Endodermal cell (in vitro differentiated cells): Measurements from ENCODE around the gene SLC15A3. TPM values are rescaled to one million over a fixed set of nuclear protein-coding genes. Genes with fewer than 3 reads are reported as not detected.

Source experiments
- DNase-seq: peaks from one replicate; pipeline ENCODE4 v3.0.0-alpha.2; 2017
- H3K27ac ChIP-seq: 2 replicates; pipeline ENCODE4 v1.5.1; 2013; ENCODE audit warnings: mild to moderate bottlenecking, low read depth, low read length, moderate library complexity
- H3K27me3 ChIP-seq: 2 replicates; pipeline ENCODE4 v1.6.1; 2013; ENCODE audit warnings: mild to moderate bottlenecking, low read length, moderate library complexity; ENCODE audit not compliant: insufficient read depth, control insufficient read depth, poor library complexity, severe bottlenecking
- H3K36me3 ChIP-seq: 2 replicates; pipeline ENCODE4 v1.7.0; 2013; ENCODE audit warnings: mild to moderate bottlenecking, low read length, moderate library complexity; ENCODE audit not compliant: control insufficient read depth, insufficient read depth
- H3K4me1 ChIP-seq: one replicate; pipeline ENCODE4 v1.7.0; 2013; ENCODE audit warnings: low read length; ENCODE audit not compliant: control insufficient read depth, insufficient read depth
- H3K4me3 ChIP-seq: 2 replicates; pipeline ENCODE4 v1.5.1; 2013; ENCODE audit warnings: mild to moderate bottlenecking, low read length, moderate library complexity
- H3K9ac ChIP-seq: 2 replicates; pipeline ENCODE4 v1.6.1; 2013; ENCODE audit warnings: mild to moderate bottlenecking, low read length, moderate library complexity; ENCODE audit not compliant: poor library complexity, severe bottlenecking; ENCODE audit errors: extremely low read depth
- H3K9me3 ChIP-seq: 2 replicates; pipeline ENCODE4 v1.6.1; 2013; ENCODE audit warnings: mild to moderate bottlenecking, low read length, moderate library complexity; ENCODE audit not compliant: control insufficient read depth
- H3K27ac Mint-ChIP-seq: 2 replicates; pipeline ENCODE4 v1.8.0; 2020; ENCODE audit warnings: mixed read lengths
- H3K27me3 Mint-ChIP-seq: 2 replicates; pipeline ENCODE4 v1.8.0; 2021; ENCODE audit warnings: mild to moderate bottlenecking, mixed read lengths; ENCODE audit not compliant: insufficient read depth
- H3K36me3 Mint-ChIP-seq: 2 replicates; pipeline ENCODE4 v1.8.0; 2020; ENCODE audit warnings: low read depth, mixed read lengths
- H3K4me1 Mint-ChIP-seq: 2 replicates; pipeline ENCODE4 v1.8.0; 2020; ENCODE audit warnings: mixed read lengths
- H3K4me3 Mint-ChIP-seq: 2 replicates; pipeline ENCODE4 v1.8.0; 2020; ENCODE audit warnings: mild to moderate bottlenecking, moderate library complexity, mixed read lengths
- H3K9me3 Mint-ChIP-seq: 2 replicates; pipeline ENCODE4 v1.8.0; 2020; ENCODE audit warnings: mild to moderate bottlenecking, mixed read lengths
- CTCF ChIP-seq: fragments of 200-600 bp; sonication (generic); conservative IDR thresholded peaks from 2 replicates; pipeline ENCODE4 v1.5.0; 2021; ENCODE audit warnings: antibody characterized with exemption, mild to moderate bottlenecking
- WGBS, 2 experiments: methylation state at CpG; one replicate each; pipeline versions ENCODE4 v1.1.5 to v1.1.7; 2013; ENCODE audit warnings: missing lambda C conversion rate in 2 of 2, mixed read lengths in 1 of 2; ENCODE audit not compliant: insufficient coverage in 1 of 2, insufficient read length in 1 of 2; 5-methylcytosine and 5-hydroxymethylcytosine counted together
- total RNA-seq, 2 donors: library from RNA; stranded (reverse); fragmentation: NEBNext Ultra II Directional in 1 of 2; extraction: Animal tissue kit (Norgen Biotek cat#: 25700) in 1 of 2; gene quantifications; 2 replicates in 1 of 2; 3 replicates in 1 of 2; pipeline ENCODE4 v1.2.1, GENCODE V29; 2021

Gene SLC15A3
- total RNA-seq, 2 donors from 2014 or later = 1.4 to 1.6 TPM

GRCh38 chr11:60995798-60996197 is 43.8 kb upstream of the SLC15A3 start:
- Histone ChIP-seq H3K4me3 (no peak overlapping the region), H3K9ac (no peak overlapping the region), H3K4me1 (no peaks in the 10 kb centered on the region), H3K9me3 (no peaks in the 10 kb centered on the region), H3K27ac (no peak overlapping the region), H3K27me3 (peaks cover 14% of the 10 kb centered on the region), H3K36me3 (no peaks in the 10 kb centered on the region)
- Mint-ChIP-seq H3K27me3 (peaks cover 32% of the 10 kb centered on the region), H3K36me3 (no peaks in the 10 kb centered on the region), H3K4me1 (peaks cover 11% of the 10 kb centered on the region), H3K27ac (no peak overlapping the region), H3K4me3 (no peak overlapping the region), H3K9me3 (no peaks in the 10 kb centered on the region)
- TF ChIP-seq CTCF = no peak
- no peak for DNase-seq
- WGBS, 2 experiments = 95 to 98% methylated on average over 5 to 7 of the region's 7 CpGs

GRCh38 chr11:60994541-60995080 is 42.6 kb upstream of the SLC15A3 start:
- 83 to 89% methylated on average over 4 to 7 of the region's 7 CpGs for WGBS, 2 experiments
- no peak for DNase-seq
- H3K4me3 Mint-ChIP-seq = no peak overlapping the region
- H3K9me3 Mint-ChIP-seq = no peaks in the 10 kb centered on the region
- no peak overlapping the region for H3K27ac Mint-ChIP-seq
- peaks cover 24% of the 10 kb centered on the region for H3K27me3 Mint-ChIP-seq
- no peak overlapping the region for H3K4me3 ChIP-seq
- peaks cover 11% of the 10 kb centered on the region for H3K4me1 Mint-ChIP-seq
- no peaks in the 10 kb centered on the region for H3K4me1 ChIP-seq
- H3K27ac ChIP-seq = no peak overlapping the region
- H3K27me3 ChIP-seq = peaks cover 7% of the 10 kb centered on the region
- no peaks in the 10 kb centered on the region for H3K9me3 ChIP-seq
- no peak for TF ChIP-seq CTCF
- no peak overlapping the region for H3K9ac ChIP-seq
- no peaks in the 10 kb centered on the region for H3K36me3 Mint-ChIP-seq
- H3K36me3 ChIP-seq = no peaks in the 10 kb centered on the region

GRCh38 chr11:60993615-60994014 is 41.6 kb upstream of the SLC15A3 start:
- 85% methylated on average over 5 to 7 of the region's 7 CpGs for WGBS, 2 experiments
- H3K27ac Mint-ChIP-seq = no peak overlapping the region
- no peak overlapping the region for H3K4me3 ChIP-seq

More at GRCh38 chr11:60993615-60994014, 41.6 kb upstream of the SLC15A3 start:
- DNase-seq = no peak
- no peak overlapping the region for H3K27ac ChIP-seq
- TF ChIP-seq CTCF = no peak
- H3K36me3 Mint-ChIP-seq = no peaks in the 10 kb centered on the region
- peaks cover 11% of the 10 kb centered on the region for H3K4me1 Mint-ChIP-seq
- H3K27me3 Mint-ChIP-seq = peaks cover 28% of the 10 kb centered on the region
- no peaks in the 10 kb centered on the region for H3K9me3 Mint-ChIP-seq
- H3K36me3 ChIP-seq = no peaks in the 10 kb centered on the region
- H3K4me1 ChIP-seq = no peaks in the 10 kb centered on the region
- peaks cover 11% of the 10 kb centered on the region for H3K27me3 ChIP-seq
- no peaks in the 10 kb centered on the region for H3K9me3 ChIP-seq
- H3K4me3 Mint-ChIP-seq = no peak overlapping the region
- H3K9ac ChIP-seq = no peak overlapping the region
